Calu3 (cell line): Measurements from ENCODE around the gene FAF2. TPM values are rescaled to one million over a fixed set of nuclear protein-coding genes. Genes with fewer than 3 reads are reported as not detected.

Experiments
- BruUV-seq: library from RNA; stranded (reverse); fragments of 400-500 nt; replicated peaks from 2 replicates; lab custom pipeline; 2021; lab: Mats Ljungman, UMichigan
- CTCF ChIA-PET: fragments of 300-600 bp; sonication (Branson Sonifier 250); formaldehyde crosslinking; loops from one replicate; lab custom pipeline; 2022; ENCODE audit warnings: antibody characterized with exemption; lab: Charles Lee
- DNase-seq: peaks from one replicate; pipeline ENCODE4 v3.0.0; 2022
- H3K27ac Mint-ChIP-seq: one replicate; pipeline ENCODE4 v1.8.0; 2022; ENCODE audit warnings: mixed read lengths; ENCODE audit not compliant: unreplicated experiment
- H3K27me3 Mint-ChIP-seq: one replicate; pipeline ENCODE4 v1.8.0; 2022; ENCODE audit warnings: mixed read lengths; ENCODE audit not compliant: unreplicated experiment
- H3K36me3 Mint-ChIP-seq: one replicate; pipeline ENCODE4 v1.8.0; 2022; ENCODE audit warnings: mild to moderate bottlenecking, moderate library complexity, mixed read lengths; ENCODE audit not compliant: insufficient read depth, unreplicated experiment
- H3K4me1 Mint-ChIP-seq: one replicate; pipeline ENCODE4 v1.8.0; 2022; ENCODE audit warnings: mild to moderate bottlenecking, low read depth, mixed read lengths; ENCODE audit not compliant: unreplicated experiment
- H3K4me3 Mint-ChIP-seq: one replicate; pipeline ENCODE4 v1.8.0; 2022; ENCODE audit warnings: mild to moderate bottlenecking, low read depth, moderate library complexity, mixed read lengths; ENCODE audit not compliant: unreplicated experiment
- H3K9me3 Mint-ChIP-seq: one replicate; pipeline ENCODE4 v1.8.0; 2022; ENCODE audit warnings: low read depth, mixed read lengths; ENCODE audit not compliant: unreplicated experiment
- CTCF ChIP-seq: fragments of 200-600 bp; IDR thresholded peaks from one replicate; pipeline ENCODE4 v1.8.0; 2022; ENCODE audit warnings: antibody characterized with exemption; ENCODE audit not compliant: unreplicated experiment
- intact Hi-C: fragments of 100-400 bp; cut with micrococcal nuclease; formaldehyde crosslinking; loops from one replicate; pipeline ENCODE4 v1.10.0; 2022; ENCODE audit not compliant: unreplicated experiment
- total RNA-seq: library from RNA; stranded (reverse); gene quantifications from 2 replicates; pipeline ENCODE4 v1.2.3, GENCODE V29; 2022

FAF2 gene
- total RNA-seq, 1 experiment from 2014 or later = 73.6 TPM

- no peaks in the 10 kb centered on the region for H3K9me3 Mint-ChIP-seq
- H3K4me1 Mint-ChIP-seq = peaks cover 24% of the 10 kb centered on the region
- no peak overlapping the region for H3K27ac Mint-ChIP-seq
- H3K36me3 Mint-ChIP-seq = peaks cover 35% of the 10 kb centered on the region
- intact Hi-C loops = no loop called here
- no peaks in the 10 kb centered on the region for H3K27me3 Mint-ChIP-seq
- no peak for TF ChIP-seq CTCF
- H3K4me3 Mint-ChIP-seq = no peak overlapping the region
- no peak for DNase-seq
- CTCF ChIA-PET = no interaction called here
- BruUV-seq = no TSS peak
Measured at GRCh38 chr5:176491101-176491502, 42.9 kb downstream of the FAF2 start.

- intact Hi-C loops = no loop called here
- Mint-ChIP-seq H3K9me3 (no peaks in the 10 kb centered on the region), H3K27me3 (no peaks in the 10 kb centered on the region), H3K36me3 (peaks cover 36% of the 10 kb centered on the region), H3K27ac (no peak overlapping the region), H3K4me1 (peaks cover 16% of the 10 kb centered on the region), H3K4me3 (no peak overlapping the region)
- TF ChIP-seq CTCF = no peak
- no TSS peak for BruUV-seq
- DNase-seq = no peak
- CTCF ChIA-PET = no interaction called here
Measured at GRCh38 chr5:176491901-176492300, 43.7 kb downstream of the FAF2 start.

- H3K4me3 Mint-ChIP-seq = no peak overlapping the region
- H3K9me3 Mint-ChIP-seq = no peaks in the 10 kb centered on the region
- intact Hi-C loops = no loop called here
- no peaks in the 10 kb centered on the region for H3K27me3 Mint-ChIP-seq
- H3K4me1 Mint-ChIP-seq = peaks cover 16% of the 10 kb centered on the region
- no peak for TF ChIP-seq CTCF
- CTCF ChIA-PET = interaction anchor here (1.2 kb wide), 1 partner anchor 16 kb away, joined by 3 read pairs; no protein-coding TSS in a partner anchor
- peaks cover 41% of the 10 kb centered on the region for H3K36me3 Mint-ChIP-seq
- no TSS peak for BruUV-seq
- no peak for DNase-seq
- no peak overlapping the region for H3K27ac Mint-ChIP-seq
Measured at GRCh38 chr5:176492431-176492830, 44.2 kb downstream of the FAF2 start.

- Mint-ChIP-seq H3K9me3 (no peaks in the 10 kb centered on the region), H3K4me3 (no peak overlapping the region), H3K27me3 (no peaks in the 10 kb centered on the region), H3K27ac (no peak overlapping the region), H3K4me1 (no peaks in the 10 kb centered on the region), H3K36me3 (peaks cover 66% of the 10 kb centered on the region)
- intact Hi-C loops = no loop called here
- CTCF ChIA-PET = no interaction called here
- BruUV-seq = no TSS peak
- TF ChIP-seq CTCF = no peak
- no peak for DNase-seq
Measured at GRCh38 chr5:176497852-176498251, 49.7 kb downstream of the FAF2 start.
